ENCODE data around the gene ITGA1.
A peak's percentile ranks its signal among the peaks of the same experiment; 100 is the strongest.

Gene ITGA1

DNA sequence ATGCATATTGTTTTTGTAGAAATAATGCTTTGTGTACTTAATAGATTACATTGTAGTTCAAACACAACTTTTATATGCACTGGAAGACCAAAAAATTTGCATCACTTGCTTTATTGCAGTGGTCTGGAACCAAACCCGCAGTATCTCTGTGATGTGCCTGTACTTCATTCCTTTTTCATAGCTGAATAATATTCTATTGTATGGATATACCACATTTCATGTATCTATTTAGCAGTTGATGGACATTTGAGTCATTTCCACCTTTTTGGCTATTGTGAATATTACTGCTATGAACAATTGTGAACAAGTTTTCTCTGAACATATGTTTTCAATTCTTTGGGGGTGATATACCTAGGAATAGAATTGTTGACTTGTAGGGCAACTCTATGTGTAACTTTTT, 40.1 kb downstream of the ITGA1 start:
- no peak for DNase-seq
- Histone ChIP-seq H3K36me3 (no peaks in the 10 kb centered on the region), H3K4me3 (no peak overlapping the region), H3K9me3 (no peaks in the 10 kb centered on the region), H3K27ac (no peak overlapping the region), H3K27me3 (no peaks in the 10 kb centered on the region), H3K4me1 (peaks cover 0 to 79% (median 23%) of the 10 kb centered on the region in 4 donors)
- TF ChIP-seq, protein P1, sequence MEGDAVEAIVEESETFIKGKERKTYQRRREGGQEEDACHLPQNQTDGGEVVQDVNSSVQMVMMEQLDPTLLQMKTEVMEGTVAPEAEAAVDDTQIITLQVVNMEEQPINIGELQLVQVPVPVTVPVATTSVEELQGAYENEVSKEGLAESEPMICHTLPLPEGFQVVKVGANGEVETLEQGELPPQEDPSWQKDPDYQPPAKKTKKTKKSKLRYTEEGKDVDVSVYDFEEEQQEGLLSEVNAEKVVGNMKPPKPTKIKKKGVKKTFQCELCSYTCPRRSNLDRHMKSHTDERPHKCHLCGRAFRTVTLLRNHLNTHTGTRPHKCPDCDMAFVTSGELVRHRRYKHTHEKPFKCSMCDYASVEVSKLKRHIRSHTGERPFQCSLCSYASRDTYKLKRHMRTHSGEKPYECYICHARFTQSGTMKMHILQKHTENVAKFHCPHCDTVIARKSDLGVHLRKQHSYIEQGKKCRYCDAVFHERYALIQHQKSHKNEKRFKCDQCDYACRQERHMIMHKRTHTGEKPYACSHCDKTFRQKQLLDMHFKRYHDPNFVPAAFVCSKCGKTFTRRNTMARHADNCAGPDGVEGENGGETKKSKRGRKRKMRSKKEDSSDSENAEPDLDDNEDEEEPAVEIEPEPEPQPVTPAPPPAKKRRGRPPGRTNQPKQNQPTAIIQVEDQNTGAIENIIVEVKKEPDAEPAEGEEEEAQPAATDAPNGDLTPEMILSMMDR (IDR thresholded peaks at IDR 0.05): no peak
- intact Hi-C loops (cut with DNase I; ENCODE audit: low total_unique reads): no loop called here

DNA sequence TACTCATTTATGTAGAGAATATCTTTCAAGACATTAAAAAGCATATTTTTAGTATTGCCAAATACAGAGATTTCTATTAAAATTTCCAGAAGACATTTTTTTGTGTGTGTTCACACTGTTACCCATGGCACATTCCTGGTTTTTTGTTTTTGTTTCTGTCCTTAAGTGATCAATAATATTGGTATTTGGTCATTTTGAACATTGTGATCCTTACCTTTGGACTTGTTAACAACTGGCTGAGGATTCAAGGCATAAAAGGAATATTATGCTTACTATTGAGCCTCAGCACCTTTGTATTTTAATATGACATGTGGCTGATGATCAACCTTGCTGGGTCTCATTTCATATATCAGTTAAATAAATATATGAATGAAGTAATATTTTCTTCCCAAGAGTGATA, 41.9 kb downstream of the ITGA1 start:
- no peaks in the 10 kb centered on the region for H3K27me3 ChIP-seq
- H3K4me1 ChIP-seq: peaks cover 0 to 77% (median 17%) of the 10 kb centered on the region in 4 donors
- intact Hi-C loops (cut with DNase I; ENCODE audit: low total_unique reads): no loop called here
- H3K9me3 ChIP-seq: no peaks in the 10 kb centered on the region
- peak overlapping the region in 1 of 2 donors; percentile 56 for H3K27ac ChIP-seq
- no peaks in the 10 kb centered on the region for H3K36me3 ChIP-seq
- H3K4me3 ChIP-seq: no peak overlapping the region
- TF ChIP-seq, protein P1 (IDR thresholded peaks at IDR 0.05): no peak
- DNase-seq: no peak

DNA sequence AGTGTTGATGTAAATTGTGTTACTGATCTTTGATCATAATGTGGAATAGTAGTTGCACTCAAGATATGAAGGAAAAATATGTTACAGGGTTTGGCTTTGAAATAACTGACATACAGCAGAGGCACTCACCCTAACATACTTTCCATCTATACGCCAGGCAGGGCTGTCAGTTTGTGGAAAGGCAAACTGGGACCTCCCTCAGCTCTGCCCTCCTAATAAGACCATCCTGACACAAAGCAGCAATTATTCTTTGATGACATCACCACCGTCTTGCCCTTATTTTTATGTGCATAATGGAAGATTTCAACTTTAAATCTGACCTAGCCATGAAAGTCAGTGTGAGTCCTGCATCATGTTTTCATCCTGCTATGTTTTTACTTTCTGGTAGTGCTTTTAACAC, 42.9 kb downstream of the ITGA1 start:
- Histone ChIP-seq H3K36me3 (no peaks in the 10 kb centered on the region), H3K27ac (peak overlapping the region; percentile 47 to 56), H3K4me3 (no peak overlapping the region), H3K9me3 (no peaks in the 10 kb centered on the region), H3K4me1 (peaks cover 0 to 69% (median 14%) of the 10 kb centered on the region in 4 donors), H3K27me3 (no peaks in the 10 kb centered on the region)
- TF ChIP-seq, protein P1 (IDR thresholded peaks at IDR 0.05): no peak
- intact Hi-C loops (cut with DNase I; ENCODE audit: low total_unique reads): no loop called here
- no peak for DNase-seq

DNA sequence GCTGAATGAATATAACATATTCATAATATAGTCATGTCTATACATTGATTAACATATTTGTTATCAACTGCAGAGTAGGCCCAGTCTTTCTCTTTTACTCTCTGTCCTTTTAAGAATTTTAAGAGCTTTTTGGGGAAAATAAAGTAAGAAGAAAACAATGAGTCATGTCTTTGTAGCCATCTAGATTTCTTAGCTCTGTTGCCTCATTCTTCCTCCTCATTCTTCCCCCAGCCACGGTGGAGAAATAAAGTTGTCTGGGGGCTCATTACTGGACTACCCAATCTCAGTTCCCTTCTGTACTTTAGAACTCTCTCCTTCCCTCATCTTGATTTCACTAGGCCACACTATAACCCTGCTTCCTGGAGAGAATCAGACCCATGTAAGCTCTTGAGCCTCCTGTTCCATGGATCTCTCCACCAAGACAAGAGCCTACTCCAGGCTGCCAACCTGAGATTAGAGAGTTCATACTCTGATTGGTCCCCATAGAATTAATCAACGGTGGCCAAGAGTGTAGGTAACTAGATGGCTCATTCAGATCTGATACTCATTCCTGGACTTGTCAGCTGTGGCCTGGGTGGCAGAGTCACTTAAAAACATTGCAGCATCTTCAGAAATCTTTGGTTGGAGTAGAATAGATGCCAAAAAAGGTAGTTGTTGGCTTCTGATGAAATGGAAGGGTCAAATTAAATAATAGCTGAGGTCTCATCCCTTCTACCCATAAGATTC, 44.2 kb downstream of the ITGA1 start:
- TF ChIP-seq, protein P1 (IDR thresholded peaks at IDR 0.05): no peak
- Histone ChIP-seq H3K9me3 (no peaks in the 10 kb centered on the region), H3K4me3 (no peak overlapping the region), H3K27me3 (no peaks in the 10 kb centered on the region), H3K4me1 (peaks cover 0 to 70% (median 14%) of the 10 kb centered on the region in 4 donors), H3K36me3 (no peaks in the 10 kb centered on the region), H3K27ac (peak overlapping the region; percentile 47 to 56)
- no peak for DNase-seq
- intact Hi-C loops (cut with DNase I; ENCODE audit: low total_unique reads): no loop called here

DNA sequence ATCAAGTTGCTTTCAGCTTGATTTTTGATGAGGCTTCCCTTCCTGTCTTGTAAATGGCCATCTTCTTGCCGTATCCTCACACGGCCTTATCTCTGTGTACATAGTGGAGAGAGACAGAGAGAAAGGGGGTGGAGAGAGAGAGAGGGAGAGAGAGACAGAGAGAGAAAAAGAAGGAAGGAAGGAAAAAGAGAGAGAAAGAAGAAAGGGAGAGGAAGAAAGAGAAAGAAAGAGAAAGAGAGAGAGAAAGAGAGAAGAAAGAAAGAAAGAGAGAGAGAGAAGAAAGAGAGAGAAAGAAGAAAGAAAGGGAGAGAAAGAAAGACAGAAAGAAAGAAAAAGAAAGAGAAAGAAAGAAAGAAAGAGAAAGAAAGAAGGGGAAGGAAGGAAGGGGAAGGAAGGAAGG, 46.6 kb downstream of the ITGA1 start:
- DNase-seq: no peak
- TF ChIP-seq, protein P1 (IDR thresholded peaks at IDR 0.05): no peak
- Histone ChIP-seq H3K36me3 (no peaks in the 10 kb centered on the region), H3K27ac (peak overlapping the region; percentile 5 to 81), H3K9me3 (no peaks in the 10 kb centered on the region), H3K4me1 (peaks cover 0 to 87% (median 14%) of the 10 kb centered on the region in 4 donors), H3K27me3 (no peaks in the 10 kb centered on the region), H3K4me3 (no peak overlapping the region)
- intact Hi-C loops (cut with DNase I; ENCODE audit: low total_unique reads): no loop called here
